Caco-2 (cell line): Measurements from ENCODE around the gene ANKRD27. TPM values are rescaled to one million over a fixed set of nuclear protein-coding genes. Genes with fewer than 3 reads are reported as not detected.

Source experiments
- Bru-seq: library from RNA; stranded (reverse); fragments of 400-500 nt; gene quantifications from one replicate; lab custom pipeline; 2021; lab: Mats Ljungman, UMichigan
- BruChase-seq, 2 experiments: library from RNA; stranded (reverse); fragments of 400-500 nt; gene quantifications; one replicate each; lab custom pipeline; 2021; lab: Mats Ljungman, UMichigan
- BruUV-seq: library from RNA; stranded (reverse); fragments of 400-500 nt; replicated peaks from 2 replicates; lab custom pipeline; 2021; lab: Mats Ljungman, UMichigan
- CTCF ChIA-PET: fragments of 300-600 bp; sonication (Branson Sonifier 250); formaldehyde crosslinking; loops from one replicate; lab custom pipeline; 2022; ENCODE audit warnings: antibody characterized with exemption; lab: Charles Lee
- POLR2A ChIA-PET: fragments of 300-600 bp; sonication (Branson Sonifier 250); formaldehyde crosslinking; loops from one replicate; lab custom pipeline; 2022; ENCODE audit warnings: antibody characterized with exemption; lab: Charles Lee
- DNase-seq, 2 experiments: peaks; one replicate each; pipeline versions ENCODE4 v3.0.0 to v3.0.0-alpha.2; 2020 to 2022
- H3K27me3 ChIP-seq: replicated peaks from 2 replicates; pipeline ENCODE4 v1.6.0; 2011; ENCODE audit warnings: low read length; ENCODE audit not compliant: control insufficient read depth, insufficient read depth
- H3K36me3 ChIP-seq: 2 replicates; pipeline ENCODE4 v1.5.1; 2011; ENCODE audit warnings: low read length; ENCODE audit not compliant: control insufficient read depth, insufficient read depth
- H3K4me1 ChIP-seq: fragments of 250-450 bp; sonication (Bioruptor Pico); 2 replicates; pipeline ENCODE4 v1.5.1; 2020; ENCODE audit warnings: mild to moderate bottlenecking
- H3K4me3 ChIP-seq: 2 replicates; pipeline ENCODE4 v1.5.1; 2011; ENCODE audit warnings: low read depth, mild to moderate bottlenecking, control low read depth, low read length
- H3K9me3 ChIP-seq: fragments of 250-450 bp; sonication (Bioruptor Pico); 2 replicates; pipeline ENCODE4 v1.5.1; 2020; ENCODE audit warnings: mild to moderate bottlenecking, moderate library complexity
- H3K27ac Mint-ChIP-seq: one replicate; pipeline ENCODE4 v1.8.0; 2022; ENCODE audit warnings: mixed read lengths; ENCODE audit not compliant: unreplicated experiment
- H3K27me3 Mint-ChIP-seq: one replicate; pipeline ENCODE4 v1.8.0; 2022; ENCODE audit warnings: mixed read lengths; ENCODE audit not compliant: insufficient read depth, unreplicated experiment
- H3K36me3 Mint-ChIP-seq: one replicate; pipeline ENCODE4 v1.8.0; 2022; ENCODE audit warnings: mild to moderate bottlenecking, mixed read lengths; ENCODE audit not compliant: insufficient read depth, unreplicated experiment
- H3K4me1 Mint-ChIP-seq: one replicate; pipeline ENCODE4 v1.8.0; 2022; ENCODE audit warnings: low read depth, mixed read lengths; ENCODE audit not compliant: unreplicated experiment
- H3K4me3 Mint-ChIP-seq: one replicate; pipeline ENCODE4 v1.8.0; 2022; ENCODE audit warnings: mild to moderate bottlenecking, moderate library complexity, mixed read lengths; ENCODE audit not compliant: unreplicated experiment
- H3K9me3 Mint-ChIP-seq: one replicate; pipeline ENCODE4 v1.8.0; 2022; ENCODE audit warnings: mixed read lengths; ENCODE audit not compliant: unreplicated experiment
- intact Hi-C: fragments of 100-400 bp; cut with micrococcal nuclease; formaldehyde crosslinking; loops from one replicate; pipeline ENCODE4 v1.10.0; 2022; ENCODE audit not compliant: unreplicated experiment
- long read RNA-seq: library from polyadenylated mRNA; stranded (forward); transcript quantifications from one replicate; pipeline ENCODE4 v2.0.0, GENCODE V29; 2022
- total RNA-seq: library from RNA; stranded (reverse); gene quantifications from 2 replicates; pipeline ENCODE4 v1.2.3, GENCODE V29; 2022
- TF ChIP-seq, protein P1 (sequence below), 2 experiments: fragments of 200-600 bp in 1 of 2; IDR thresholded peaks; 1 replicate in 1 of 2; 2 replicates in 1 of 2; pipeline versions ENCODE4 v1.5.1 to v1.8.0; 2011 to 2022; ENCODE audit warnings: antibody characterized with exemption in 1 of 2, control low read depth in 1 of 2, inconsistent platforms in 1 of 2, low read depth in 1 of 2, low read length in 1 of 2, mild to moderate bottlenecking in 1 of 2, moderate library complexity in 1 of 2; ENCODE audit not compliant: insufficient read depth in 1 of 2, severe bottlenecking in 1 of 2, unreplicated experiment in 1 of 2

ANKRD27 gene
- total RNA-seq = 53.9 and 54.3 TPM in 2 replicates
- percentile 68 among the genes with signal in this experiment for Bru-seq, nascent RNA
- BruChase-seq, experiment 1, labeled RNA remaining after a 2-hour chase = percentile 76 among the genes with signal in this experiment
- BruChase-seq, experiment 2, labeled RNA remaining after a 6-hour chase = percentile 79 among the genes with signal in this experiment
- long read RNA-seq, full-length matches to known transcripts = 61 of 116 reads
- long read RNA-seq, partial matches to known transcripts = 13 of 116 reads
- long read RNA-seq, other reads (novel, unspliced or antisense) = 42 of 116 reads

DNA sequence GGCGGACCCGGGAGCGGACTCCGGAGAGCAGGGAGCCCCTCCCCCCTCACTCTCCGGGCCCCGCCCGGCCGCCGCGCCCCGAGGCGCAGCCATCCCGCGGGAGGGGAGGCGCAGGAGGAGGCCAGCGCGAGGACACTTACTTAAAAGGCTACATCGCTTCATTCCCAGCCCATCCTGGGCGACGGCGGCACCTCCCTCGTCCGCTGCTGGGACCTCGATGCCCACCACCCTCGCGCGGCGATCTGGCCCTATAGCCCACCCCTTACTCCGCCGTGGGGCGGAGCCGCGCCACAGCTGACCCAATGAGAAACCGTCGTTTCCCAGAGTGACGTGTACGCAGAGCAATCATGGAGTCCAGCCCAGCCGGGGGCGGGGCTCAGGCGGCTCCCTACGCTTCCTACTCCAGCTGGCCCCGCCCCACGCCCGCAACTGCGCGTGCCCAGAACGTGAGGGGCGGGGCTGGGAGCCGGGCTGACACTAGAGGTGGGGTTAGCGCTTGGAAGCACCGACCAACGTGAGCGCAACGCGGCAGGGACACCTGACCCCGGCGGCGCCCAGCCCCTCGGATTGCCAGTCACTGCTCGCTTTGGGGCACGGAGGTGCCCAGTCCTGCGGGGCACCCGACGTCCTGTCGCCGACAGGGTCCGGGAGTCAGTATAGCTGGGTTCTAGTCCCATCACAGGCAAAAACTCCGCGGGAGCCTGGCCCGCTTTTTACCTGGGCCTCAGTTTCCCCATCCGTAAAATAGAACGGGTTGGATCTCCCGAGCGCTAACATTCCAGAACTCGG lies at the start of gene ANKRD27:
Gene ANKRD27 (minus strand): TSS at position 250 of the 789 bp plus-strand sequence. CDS start 16,165 bp downstream, outside the sequence.
- TF ChIP-seq, protein P1, sequence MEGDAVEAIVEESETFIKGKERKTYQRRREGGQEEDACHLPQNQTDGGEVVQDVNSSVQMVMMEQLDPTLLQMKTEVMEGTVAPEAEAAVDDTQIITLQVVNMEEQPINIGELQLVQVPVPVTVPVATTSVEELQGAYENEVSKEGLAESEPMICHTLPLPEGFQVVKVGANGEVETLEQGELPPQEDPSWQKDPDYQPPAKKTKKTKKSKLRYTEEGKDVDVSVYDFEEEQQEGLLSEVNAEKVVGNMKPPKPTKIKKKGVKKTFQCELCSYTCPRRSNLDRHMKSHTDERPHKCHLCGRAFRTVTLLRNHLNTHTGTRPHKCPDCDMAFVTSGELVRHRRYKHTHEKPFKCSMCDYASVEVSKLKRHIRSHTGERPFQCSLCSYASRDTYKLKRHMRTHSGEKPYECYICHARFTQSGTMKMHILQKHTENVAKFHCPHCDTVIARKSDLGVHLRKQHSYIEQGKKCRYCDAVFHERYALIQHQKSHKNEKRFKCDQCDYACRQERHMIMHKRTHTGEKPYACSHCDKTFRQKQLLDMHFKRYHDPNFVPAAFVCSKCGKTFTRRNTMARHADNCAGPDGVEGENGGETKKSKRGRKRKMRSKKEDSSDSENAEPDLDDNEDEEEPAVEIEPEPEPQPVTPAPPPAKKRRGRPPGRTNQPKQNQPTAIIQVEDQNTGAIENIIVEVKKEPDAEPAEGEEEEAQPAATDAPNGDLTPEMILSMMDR (IDR thresholded peaks at IDR 0.05; ENCODE audit: insufficient read depth in 1 of 2, low read depth in 1 of 2, low read length in 1 of 2, severe bottlenecking in 1 of 2, unreplicated experiment in 1 of 2) = no peak
- peaks cover 18% of the 10 kb centered on the region for H3K36me3 Mint-ChIP-seq
- Histone ChIP-seq H3K4me3 (peak within 1 kb of the TSS; percentile 90), H3K36me3 (0 out of 2 replicates have a peak, but pooled peaks cover 2% of the 10 kb centered on the region), H3K9me3 (no peaks in the 10 kb centered on the region), H3K4me1 (peaks cover 15% of the 10 kb centered on the region), H3K27me3 (no peaks in the 10 kb centered on the region)
- peak within 1 kb of the TSS; percentile 75 for H3K27ac Mint-ChIP-seq
- H3K9me3 Mint-ChIP-seq = no peaks in the 10 kb centered on the region
- no peaks in the 10 kb centered on the region for H3K27me3 Mint-ChIP-seq
- intact Hi-C loops = loop anchor here (1.0 to 10.0 kb wide), 3 partner anchors 16 to 270 kb away; partner anchors contain the start of genes DPY19L3 and NUDT19
- peak within 1 kb of the TSS; percentile 90 for H3K4me3 Mint-ChIP-seq
- CTCF ChIA-PET = no interaction called here
- peak; percentile 98 to 99 for DNase-seq
- peaks cover 32% of the 10 kb centered on the region for H3K4me1 Mint-ChIP-seq
- POLR2A ChIA-PET = interaction anchor here (1.5 kb wide), 1 partner anchor 17 kb away, joined by 5 read pairs; the partner anchor contains the start of gene NUDT19
- BruUV-seq = no TSS peak

DNA sequence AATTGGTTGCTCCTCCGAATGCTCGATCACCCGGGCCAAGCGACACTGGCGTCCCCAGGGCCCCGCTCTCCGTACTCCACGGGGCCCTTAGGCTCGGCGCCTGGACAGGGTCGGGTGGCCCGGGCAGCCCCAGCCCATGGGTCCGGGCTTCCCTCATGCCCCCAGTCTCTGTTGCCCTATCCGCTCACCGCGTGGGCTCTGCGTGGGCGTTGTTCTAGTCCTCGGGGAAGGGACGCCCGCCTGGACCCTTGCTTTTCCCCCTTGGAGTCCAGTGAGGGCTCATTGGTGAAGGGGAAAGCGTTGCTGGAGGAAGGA lies 45.9 kb upstream of the ANKRD27 start:
- BruUV-seq = no TSS peak

More for the DNA sequence above, 45.9 kb upstream of the ANKRD27 start:
- Histone ChIP-seq H3K9me3 (peaks cover 3% of the 10 kb centered on the region), H3K4me3 (no peak overlapping the region), H3K36me3 (no peaks in the 10 kb centered on the region), H3K4me1 (peaks cover 7% of the 10 kb centered on the region; the same call in 1 of the 2 replicates), H3K27me3 (no peaks in the 10 kb centered on the region)
- no peak for DNase-seq
- H3K36me3 Mint-ChIP-seq = peaks cover 7% of the 10 kb centered on the region
- no peak overlapping the region for H3K27ac Mint-ChIP-seq
- CTCF ChIA-PET = no interaction called here
- H3K9me3 Mint-ChIP-seq = no peaks in the 10 kb centered on the region
- H3K4me3 Mint-ChIP-seq = no peak overlapping the region
- intact Hi-C loops = no loop called here
- H3K27me3 Mint-ChIP-seq = no peaks in the 10 kb centered on the region
- POLR2A ChIA-PET = no interaction called here
- TF ChIP-seq, protein P1 (IDR thresholded peaks at IDR 0.05; ENCODE audit: insufficient read depth in 1 of 2, low read depth in 1 of 2, low read length in 1 of 2, severe bottlenecking in 1 of 2, unreplicated experiment in 1 of 2) = no peak
- peaks cover 11% of the 10 kb centered on the region for H3K4me1 Mint-ChIP-seq
